ENCODE measurements around the gene HNRNPH3. TPM values are rescaled to one million over a fixed set of nuclear protein-coding genes. Genes with fewer than 3 reads are reported as not detected.
A peak's percentile ranks its signal among the peaks of the same experiment; 100 is the strongest.

Gene HNRNPH3
- total RNA-seq, 3 donors from 2014 or later: 57.9 to 65.9 (median 65.3) TPM

GRCh38 chr10:68296843-68297663 lies 34.8 kb upstream of the HNRNPH3 start:
- Histone ChIP-seq H3K36me3 (no peaks in the 10 kb centered on the region), H3K27ac (peak overlapping the region in 1 of 2 donors; percentile 63), H3K9me3 (no peaks in the 10 kb centered on the region), H3K4me3 (no peak overlapping the region), H3K4me1 (no peaks in the 10 kb centered on the region), H3K27me3 (no peaks in the 10 kb centered on the region)
- no peak for TF ChIP-seq POLR2AphosphoS5 (IDR thresholded peaks at IDR 0.05)
- intact Hi-C loops (cut with DNase I; ENCODE audit: low total_unique reads): no loop called here
- DNase-seq (ENCODE audit: low spot score in 2 of 2): no peak

DNA sequence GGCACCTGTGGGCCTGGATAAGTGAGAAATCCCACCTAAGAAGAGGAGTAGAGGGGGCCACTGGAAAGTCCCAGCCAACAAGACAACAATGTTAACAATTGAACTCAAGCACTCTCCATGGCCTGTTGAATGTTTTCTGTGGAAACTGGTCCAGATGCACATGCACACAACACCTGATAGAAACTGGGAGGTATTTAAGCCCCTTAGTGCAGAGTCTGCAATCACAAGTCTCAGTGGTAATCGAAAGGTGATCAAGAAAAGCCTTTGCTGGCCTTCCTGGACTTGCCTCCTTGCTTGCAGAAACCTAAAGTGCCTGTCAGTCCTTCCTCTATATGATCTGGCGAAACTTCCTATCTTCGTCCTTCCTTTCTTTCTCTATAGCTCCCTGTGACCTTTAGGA lies 30.6 kb upstream of the HNRNPH3 start:
- Histone ChIP-seq H3K4me3 (no peak overlapping the region), H3K27ac (no peak overlapping the region), H3K27me3 (no peaks in the 10 kb centered on the region), H3K9me3 (no peaks in the 10 kb centered on the region), H3K36me3 (no peaks in the 10 kb centered on the region), H3K4me1 (no peaks in the 10 kb centered on the region)
- intact Hi-C loops (cut with DNase I; ENCODE audit: low total_unique reads): no loop called here
- DNase-seq (ENCODE audit: low spot score in 2 of 2): no peak
- TF ChIP-seq CTCF (IDR thresholded peaks at IDR 0.05) (no peak), POLR2A (IDR thresholded peaks at IDR 0.05) (no peak), POLR2AphosphoS5 (IDR thresholded peaks at IDR 0.05) (no peak)

DNA sequence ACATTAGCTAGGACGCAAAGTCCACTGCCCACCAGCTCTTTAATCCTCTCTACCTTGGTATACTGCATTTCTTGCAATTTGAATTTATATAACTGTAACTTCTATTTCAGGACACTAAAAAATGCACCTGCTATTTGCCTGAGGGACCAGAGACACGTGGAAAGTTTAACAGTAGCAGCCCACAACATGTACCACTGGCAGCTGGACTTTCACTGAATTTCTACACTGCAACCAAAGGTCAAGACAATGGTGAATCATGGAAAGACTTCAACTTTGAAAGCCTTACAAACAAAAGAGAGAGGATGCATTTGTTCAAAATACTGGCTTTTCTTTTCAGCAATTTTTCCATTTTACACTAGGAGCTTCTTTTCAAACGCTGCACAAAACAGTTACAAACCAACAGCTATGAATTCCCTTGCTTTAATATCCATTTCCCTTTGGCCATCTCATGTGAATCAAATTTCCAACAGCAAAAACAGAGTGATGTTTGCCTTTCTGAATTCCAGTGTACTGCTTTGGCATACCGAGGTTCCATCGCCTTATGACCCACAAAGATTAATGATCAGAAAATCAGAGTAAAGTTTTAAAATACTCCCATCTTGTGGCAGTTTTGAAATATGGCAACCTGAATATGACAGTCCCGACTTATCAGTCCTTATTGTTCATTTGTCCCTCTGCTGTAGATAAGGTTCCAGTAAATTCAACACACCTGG lies 29.9 kb upstream of the HNRNPH3 start:
- no peaks in the 10 kb centered on the region for H3K36me3 ChIP-seq
- intact Hi-C loops (cut with DNase I; ENCODE audit: low total_unique reads): no loop called here
- H3K4me1 ChIP-seq: no peaks in the 10 kb centered on the region
- H3K4me3 ChIP-seq: no peak overlapping the region
- H3K9me3 ChIP-seq: no peaks in the 10 kb centered on the region
- DNase-seq (ENCODE audit: low spot score in 2 of 2): no peak
- no peak for TF ChIP-seq POLR2A (IDR thresholded peaks at IDR 0.05)
- TF ChIP-seq CTCF (IDR thresholded peaks at IDR 0.05): peak; percentile 29 to 59 (median 32)
- no peak overlapping the region for H3K27ac ChIP-seq
- H3K27me3 ChIP-seq: no peaks in the 10 kb centered on the region

- H3K4me1 ChIP-seq: no peaks in the 10 kb centered on the region
- DNase-seq (ENCODE audit: low spot score in 2 of 2): no peak
- intact Hi-C loops (cut with DNase I; ENCODE audit: low total_unique reads): no loop called here
- H3K4me3 ChIP-seq: no peak overlapping the region
- no peaks in the 10 kb centered on the region for H3K36me3 ChIP-seq
- H3K27ac ChIP-seq: no peak overlapping the region
- no peaks in the 10 kb centered on the region for H3K27me3 ChIP-seq
- no peak for TF ChIP-seq POLR2A (IDR thresholded peaks at IDR 0.05)
- no peak for TF ChIP-seq CTCF (IDR thresholded peaks at IDR 0.05)
- no peak for TF ChIP-seq POLR2AphosphoS5 (IDR thresholded peaks at IDR 0.05)
- H3K9me3 ChIP-seq: no peaks in the 10 kb centered on the region
Measured at GRCh38 chr10:68302503-68302823, 29.4 kb upstream of the HNRNPH3 start.

DNA sequence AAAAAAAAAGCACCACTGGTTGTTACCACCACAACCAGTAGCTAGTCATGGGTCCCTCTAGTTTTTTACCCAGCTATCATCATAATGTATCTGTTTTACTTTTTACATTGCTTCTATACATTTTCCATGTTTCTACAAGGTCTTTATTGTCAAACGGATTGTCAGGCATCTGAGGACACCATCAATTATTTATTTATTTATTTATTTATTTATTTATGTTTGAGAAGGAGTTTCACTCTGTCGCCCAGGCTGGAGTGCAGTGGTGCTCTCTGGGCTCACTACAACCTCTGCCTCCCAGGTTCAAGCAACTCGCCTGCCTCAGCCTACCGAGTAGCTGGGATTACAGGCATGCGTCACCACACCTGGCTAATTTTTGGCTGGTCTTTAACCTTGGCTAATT lies 29.0 kb upstream of the HNRNPH3 start:
- no peak for DNase-seq (ENCODE audit: low spot score in 2 of 2)
- no peaks in the 10 kb centered on the region for H3K4me1 ChIP-seq
- TF ChIP-seq POLR2A (IDR thresholded peaks at IDR 0.05): no peak
- no peak for TF ChIP-seq CTCF (IDR thresholded peaks at IDR 0.05)
- TF ChIP-seq POLR2AphosphoS5 (IDR thresholded peaks at IDR 0.05): no peak
- H3K9me3 ChIP-seq: no peaks in the 10 kb centered on the region
- intact Hi-C loops (cut with DNase I; ENCODE audit: low total_unique reads): no loop called here
- H3K4me3 ChIP-seq: no peak overlapping the region
- H3K27me3 ChIP-seq: no peaks in the 10 kb centered on the region
- H3K27ac ChIP-seq: no peak overlapping the region
- H3K36me3 ChIP-seq: no peaks in the 10 kb centered on the region

Measured in breast epithelium (tissue), 4 donors.